Activated CD4-positive, alpha-beta T cell treated with anti-CD3 and anti-CD28 coated beads, Interleukin-2, amount 50 U/mL, for 4 hours (primary cell): ENCODE results near the gene SLC17A1.

ENCODE experiments used
- DNase-seq, 2 experiments: peaks; one replicate each; pipeline ENCODE4 v3.0.0-alpha.2; 2020

Gene SLC17A1

GRCh38 chr6:25832307-25832662 lies 433 bp upstream of the SLC17A1 start:
- no peak for DNase-seq

- no peak for DNase-seq
Measured at GRCh38 chr6:25830458-25830857, 1.4 kb downstream of the SLC17A1 start.

GRCh38 chr6:25829375-25829774 lies 2.5 kb downstream of the SLC17A1 start:
- DNase-seq: no peak

- no peak for DNase-seq
Measured at GRCh38 chr6:25821341-25821740, 10.5 kb downstream of the SLC17A1 start.

- no peak for DNase-seq
Measured at GRCh38 chr6:25816252-25816651, 15.6 kb downstream of the SLC17A1 start.

GRCh38 chr6:25815194-25815593 lies 16.7 kb downstream of the SLC17A1 start:
- DNase-seq: no peak

- no peak for DNase-seq
Measured at GRCh38 chr6:25804804-25805203, 27.0 kb downstream of the SLC17A1 start.

- DNase-seq: no peak
Measured at GRCh38 chr6:25801436-25801835, 30.4 kb downstream of the SLC17A1 start.

- no peak for DNase-seq
Measured at GRCh38 chr6:25794784-25795183, 37.1 kb downstream of the SLC17A1 start.

GRCh38 chr6:25793970-25794369 lies 37.9 kb downstream of the SLC17A1 start:
- DNase-seq: no peak

GRCh38 chr6:25792016-25792415 lies 39.8 kb downstream of the SLC17A1 start:
- no peak for DNase-seq

GRCh38 chr6:25789475-25789874 lies 42.4 kb downstream of the SLC17A1 start:
- no peak for DNase-seq

- DNase-seq: peak; percentile 8 to 19
Measured at GRCh38 chr6:25788305-25788922, 43.4 kb downstream of the SLC17A1 start.

GRCh38 chr6:25787428-25787827 lies 44.4 kb downstream of the SLC17A1 start:
- DNase-seq: no peak

GRCh38 chr6:25781134-25781533 lies 50.7 kb downstream of the SLC17A1 start:
- DNase-seq: no peak

GRCh38 chr6:25777856-25778649 lies 53.8 kb downstream of the SLC17A1 start:
- no peak for DNase-seq

- no peak for DNase-seq
Measured at GRCh38 chr6:25777031-25777430, 54.8 kb downstream of the SLC17A1 start.

- DNase-seq: no peak
Measured at GRCh38 chr6:25774120-25774715, 57.6 kb downstream of the SLC17A1 start.

GRCh38 chr6:25769983-25770382 lies 61.9 kb downstream of the SLC17A1 start:
- no peak for DNase-seq

GRCh38 chr6:25768566-25768965 lies 63.3 kb downstream of the SLC17A1 start:
- no peak for DNase-seq

GRCh38 chr6:25764611-25765010 lies 67.2 kb downstream of the SLC17A1 start:
- no peak for DNase-seq

- no peak for DNase-seq
Measured at GRCh38 chr6:25757936-25758642, 73.8 kb downstream of the SLC17A1 start.
